Body of pancreas (tissue), 4 donors: ENCODE results near the gene TYW5. TPM values are rescaled to one million over a fixed set of nuclear protein-coding genes. Genes with fewer than 3 reads are reported as not detected.

Source experiments
- ATAC-seq: fragments of 150-250 bp; one replicate; pipeline ENCODE4 v1.9.1; 2016
- DNase-seq, 4 donors: peaks; one replicate each; pipeline ENCODE4 v3.0.0-alpha.2; 2019
- H3K27ac ChIP-seq, 4 donors: fragments of 200-600 bp; sonication (generic); 1 replicate in 3 of 4; 2 replicates in 1 of 4; pipeline versions ENCODE4 v1.5.1 to v1.6.1; 2016 to 2019; ENCODE audit warnings: mild to moderate bottlenecking in 1 of 4, mixed read lengths in 1 of 4, moderate library complexity in 1 of 4
- H3K27me3 ChIP-seq, 2 donors: fragments of 200-600 bp; sonication (generic); one replicate each; pipeline ENCODE4 v1.6.0; 2016; ENCODE audit warnings: mild to moderate bottlenecking in 1 of 2
- H3K36me3 ChIP-seq, 2 donors: fragments of 200-600 bp; sonication (generic); replicated peaks in 1 of 2; 2 replicates each; pipeline ENCODE4 v1.5.1; 2016; ENCODE audit warnings: low read depth in 2 of 2; ENCODE audit not compliant: insufficient read depth in 1 of 2
- H3K4me1 ChIP-seq: fragments of 200-600 bp; sonication (generic); one replicate; pipeline ENCODE4 v1.6.0; 2016
- H3K4me3 ChIP-seq, 2 donors: fragments of 200-600 bp; sonication (generic); 1 replicate in 1 of 2; 2 replicates in 1 of 2; pipeline ENCODE4 v1.5.1; 2016 to 2019
- H3K9me3 ChIP-seq, 3 donors: fragments of 200-600 bp; sonication (generic); 1 replicate in 2 of 3; 2 replicates in 1 of 3; pipeline ENCODE4 v1.5.1; 2016
- POLR2A ChIP-seq, 3 donors: fragments of 450-650 bp; IDR thresholded peaks; one replicate each; pipeline ENCODE4 v1.6.1; 2016; ENCODE audit warnings: antibody characterized with exemption in 3 of 3, mild to moderate bottlenecking in 2 of 3
- WGBS, 2 donors: methylation state at CpG; one replicate each; pipeline ENCODE4 v1.1.5; 2017; 5-methylcytosine and 5-hydroxymethylcytosine counted together
- intact Hi-C: fragments of 100-400 bp; cut with DNase I; formaldehyde crosslinking; loops from one replicate; pipeline ENCODE4 v1.15.1; 2023
- total RNA-seq, 2 donors: library from RNA; depleted of rRNA; stranded (reverse); fragments of >200 nt; gene quantifications; one replicate each; pipeline ENCODE4 v1.1.0, GENCODE V29; 2016
- TF ChIP-seq, protein P1 (sequence below), 7 experiments: fragments of 450-650 bp in 4 of 7; fragments of 200-600 bp in 3 of 7; sonication (generic) in 3 of 7; IDR thresholded peaks; one replicate each; pipeline ENCODE4 v1.5.1; 2016 to 2019; ENCODE audit warnings: antibody characterized with exemption in 7 of 7

The TYW5 gene
- total RNA-seq, 2 donors from 2014 or later: 4.3 to 10.1 TPM

DNA sequence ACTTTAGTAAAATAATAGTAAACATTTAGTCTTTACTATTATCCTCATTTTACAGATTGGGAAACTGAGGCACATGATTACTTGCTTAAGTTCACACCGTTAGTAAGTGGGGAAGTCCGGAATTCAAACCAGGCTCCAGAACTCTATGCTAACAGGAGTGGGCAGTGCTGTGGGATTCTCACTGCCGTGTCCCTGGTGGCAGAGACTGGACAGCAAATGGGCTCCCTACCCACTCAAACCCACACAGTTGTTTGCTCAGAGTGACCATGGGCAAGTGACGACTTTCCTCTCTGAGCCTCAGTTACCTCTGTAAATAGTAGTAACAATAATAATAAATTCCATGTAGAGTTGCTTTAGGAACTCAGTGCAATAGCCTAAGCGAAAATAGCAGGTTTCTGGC is 24.1 kb upstream of the TYW5 start:
- intact Hi-C loops: no loop called here
- ATAC-seq: no peak
- Histone ChIP-seq H3K4me3 (no peak overlapping the region), H3K9me3 (no peaks in the 10 kb centered on the region), H3K27me3 (no peaks in the 10 kb centered on the region), H3K27ac (no peak overlapping the region), H3K36me3 (no peaks in the 10 kb centered on the region), H3K4me1 (no peaks in the 10 kb centered on the region)
- WGBS, 2 donors: 57 to 65% methylated on average over 5 of the region's 5 CpGs
- DNase-seq: no peak
- TF ChIP-seq POLR2A (IDR thresholded peaks at IDR 0.05): no peak
- TF ChIP-seq, protein P1, sequence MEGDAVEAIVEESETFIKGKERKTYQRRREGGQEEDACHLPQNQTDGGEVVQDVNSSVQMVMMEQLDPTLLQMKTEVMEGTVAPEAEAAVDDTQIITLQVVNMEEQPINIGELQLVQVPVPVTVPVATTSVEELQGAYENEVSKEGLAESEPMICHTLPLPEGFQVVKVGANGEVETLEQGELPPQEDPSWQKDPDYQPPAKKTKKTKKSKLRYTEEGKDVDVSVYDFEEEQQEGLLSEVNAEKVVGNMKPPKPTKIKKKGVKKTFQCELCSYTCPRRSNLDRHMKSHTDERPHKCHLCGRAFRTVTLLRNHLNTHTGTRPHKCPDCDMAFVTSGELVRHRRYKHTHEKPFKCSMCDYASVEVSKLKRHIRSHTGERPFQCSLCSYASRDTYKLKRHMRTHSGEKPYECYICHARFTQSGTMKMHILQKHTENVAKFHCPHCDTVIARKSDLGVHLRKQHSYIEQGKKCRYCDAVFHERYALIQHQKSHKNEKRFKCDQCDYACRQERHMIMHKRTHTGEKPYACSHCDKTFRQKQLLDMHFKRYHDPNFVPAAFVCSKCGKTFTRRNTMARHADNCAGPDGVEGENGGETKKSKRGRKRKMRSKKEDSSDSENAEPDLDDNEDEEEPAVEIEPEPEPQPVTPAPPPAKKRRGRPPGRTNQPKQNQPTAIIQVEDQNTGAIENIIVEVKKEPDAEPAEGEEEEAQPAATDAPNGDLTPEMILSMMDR (IDR thresholded peaks at IDR 0.05): no peak

DNA sequence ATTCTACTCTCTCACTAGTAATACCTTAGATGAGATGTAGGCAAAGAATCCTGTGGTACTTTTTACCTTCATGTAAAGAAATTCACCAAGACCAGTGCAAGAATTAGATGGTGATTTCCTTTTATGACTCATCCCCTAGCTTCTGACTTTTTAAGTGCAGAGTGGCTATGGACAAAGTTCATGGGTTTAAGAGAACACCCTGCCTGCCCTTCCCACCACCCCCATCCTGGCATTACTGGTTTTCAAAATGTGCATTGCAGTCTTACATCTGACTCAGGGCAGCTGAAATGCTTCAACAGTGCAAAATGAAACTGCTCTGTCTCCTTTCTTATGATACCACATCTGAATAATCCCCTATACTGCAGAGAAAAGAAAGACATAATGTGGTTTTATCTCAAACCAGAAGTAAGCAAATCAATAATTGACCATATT is 22.7 kb upstream of the TYW5 start:
- DNase-seq (no peak), ATAC-seq (no peak)

DNA sequence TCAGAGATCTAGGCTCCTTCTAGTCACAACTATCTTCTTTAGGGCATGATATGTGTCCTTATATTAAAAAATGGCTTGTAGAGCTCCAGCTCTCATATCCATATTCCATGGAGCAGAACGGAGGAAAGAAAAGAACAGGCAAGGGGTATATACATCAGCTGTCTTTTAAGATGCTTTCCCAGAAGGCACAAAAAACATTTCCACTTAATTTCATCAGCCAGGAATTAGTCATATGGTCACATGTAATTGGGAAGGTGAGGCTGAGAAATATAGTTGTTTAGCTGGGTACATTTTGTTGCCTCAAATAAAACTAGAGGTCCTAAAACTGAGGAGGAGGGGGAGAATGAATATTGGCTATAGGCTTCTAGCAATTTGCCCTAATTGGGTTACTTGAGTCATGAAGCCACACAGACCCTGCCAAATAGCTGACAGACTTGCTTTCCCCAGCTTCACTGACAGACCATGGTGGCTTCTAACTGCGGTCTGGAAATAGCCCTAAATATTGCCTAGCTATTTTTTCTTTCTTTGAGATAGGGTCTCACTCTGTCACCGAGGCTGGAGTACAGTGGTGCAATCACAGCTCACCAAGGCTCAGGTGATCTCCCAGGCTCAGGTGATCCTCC is 20.1 kb upstream of the TYW5 start:
- H3K36me3 ChIP-seq: no peaks in the 10 kb centered on the region
- DNase-seq (no peak), ATAC-seq (no peak)
- WGBS, 2 donors: 87 to 88% methylated on average over 3 of the region's 3 CpGs
- H3K4me1 ChIP-seq: no peaks in the 10 kb centered on the region
- H3K27ac ChIP-seq: no peak overlapping the region
- no peaks in the 10 kb centered on the region for H3K9me3 ChIP-seq
- intact Hi-C loops: no loop called here
- TF ChIP-seq, protein P1 (IDR thresholded peaks at IDR 0.05): no peak
- TF ChIP-seq POLR2A (IDR thresholded peaks at IDR 0.05): no peak
- H3K27me3 ChIP-seq: no peaks in the 10 kb centered on the region
- no peak overlapping the region for H3K4me3 ChIP-seq

More for the DNA sequence above, 22.7 kb upstream of the TYW5 start:
- Histone ChIP-seq H3K4me1 (no peaks in the 10 kb centered on the region), H3K27ac (no peak overlapping the region), H3K4me3 (no peak overlapping the region), H3K9me3 (no peaks in the 10 kb centered on the region), H3K36me3 (no peaks in the 10 kb centered on the region), H3K27me3 (no peaks in the 10 kb centered on the region)
- intact Hi-C loops: no loop called here
- TF ChIP-seq POLR2A (IDR thresholded peaks at IDR 0.05): no peak
- TF ChIP-seq, protein P1 (IDR thresholded peaks at IDR 0.05): no peak

DNA sequence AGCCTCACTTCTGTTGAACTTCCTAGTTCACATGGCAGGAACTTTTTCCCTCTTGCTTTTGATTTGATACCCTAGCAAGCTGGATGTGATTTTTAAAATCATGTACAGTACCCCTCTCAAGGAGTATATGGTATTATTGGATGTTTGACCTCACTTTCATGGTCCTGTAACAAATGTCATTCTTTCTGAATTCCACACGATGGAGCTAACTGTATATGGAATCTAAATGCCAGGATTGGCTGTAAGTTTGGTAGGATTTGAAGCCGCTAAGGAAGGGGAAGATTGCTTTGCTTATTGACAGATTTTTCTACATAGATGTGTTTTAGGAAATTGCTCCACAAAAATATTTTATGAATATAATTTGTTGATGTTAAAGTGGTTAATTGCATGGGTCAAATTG is 18.4 kb upstream of the TYW5 start:
- DNase-seq (no peak), ATAC-seq (peak; percentile 60)
- Histone ChIP-seq H3K27me3 (no peaks in the 10 kb centered on the region), H3K36me3 (no peaks in the 10 kb centered on the region), H3K9me3 (no peaks in the 10 kb centered on the region), H3K4me3 (no peak overlapping the region), H3K4me1 (no peaks in the 10 kb centered on the region), H3K27ac (no peak overlapping the region)
- intact Hi-C loops: no loop called here
- no peak for TF ChIP-seq POLR2A (IDR thresholded peaks at IDR 0.05)
- TF ChIP-seq, protein P1 (IDR thresholded peaks at IDR 0.05): peak in 6 of 7 experiments; percentile 21 to 64 (median 54)
- 19 to 25% methylated on average over 2 of the region's 2 CpGs for WGBS, 2 donors

DNA sequence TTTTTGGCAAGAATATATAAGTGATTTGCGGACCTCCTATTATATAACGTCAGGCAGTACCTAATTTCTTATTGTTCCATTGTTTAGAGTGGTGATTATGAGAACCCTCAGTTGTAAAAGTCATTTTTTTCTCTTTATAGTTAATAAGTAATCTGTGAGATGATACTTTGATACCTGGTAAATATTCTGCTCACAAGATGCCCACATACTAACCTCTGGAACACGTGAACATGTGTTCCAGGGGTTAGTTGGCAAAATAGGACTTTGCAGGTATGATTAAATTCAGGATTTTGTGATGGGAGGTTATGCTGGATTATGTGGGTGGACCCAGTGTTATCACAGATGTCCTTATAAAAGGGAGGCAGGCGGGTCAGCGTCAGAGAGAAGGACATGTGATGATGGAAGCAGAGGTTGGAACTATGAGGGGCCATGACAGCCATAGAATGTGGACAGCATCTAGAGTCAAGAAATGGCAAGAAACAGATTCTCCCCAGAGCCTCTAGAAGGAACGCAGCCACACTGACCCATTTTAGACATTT is 16.9 kb upstream of the TYW5 start:
- TF ChIP-seq POLR2A (IDR thresholded peaks at IDR 0.05): no peak
- TF ChIP-seq, protein P1 (IDR thresholded peaks at IDR 0.05): no peak
- H3K27me3 ChIP-seq: no peaks in the 10 kb centered on the region
- 61 to 64% methylated on average over 6 of the region's 6 CpGs for WGBS, 2 donors
- intact Hi-C loops: no loop called here
- H3K9me3 ChIP-seq: no peaks in the 10 kb centered on the region
- no peaks in the 10 kb centered on the region for H3K4me1 ChIP-seq
- peaks cover 0 to 2% of the 10 kb centered on the region in 2 donors for H3K36me3 ChIP-seq
- ATAC-seq (no peak), DNase-seq (no peak)
- no peak overlapping the region for H3K27ac ChIP-seq
- no peak overlapping the region for H3K4me3 ChIP-seq
